H9 (cell line): ENCODE measurements around the gene TK2. TPM values are rescaled to one million over a fixed set of nuclear protein-coding genes. Genes with fewer than 3 reads are reported as not detected.

ENCODE experiments used
- DNase-seq: peaks from one replicate; pipeline ENCODE4 v3.0.0-alpha.2; 2017
- H2AFZ ChIP-seq: one replicate; pipeline ENCODE4 v1.6.1; 2013; ENCODE audit warnings: mild to moderate bottlenecking, low read length, control low read depth, moderate library complexity
- H2AK5ac ChIP-seq: 2 replicates; pipeline ENCODE4 v1.6.1; 2013; ENCODE audit warnings: low read length, control low read depth, mixed read lengths; ENCODE audit not compliant: insufficient read length
- H2BK120ac ChIP-seq: one replicate; pipeline ENCODE4 v1.6.1; 2013; ENCODE audit warnings: low read depth, mild to moderate bottlenecking, low read length, control low read depth, inconsistent platforms; ENCODE audit not compliant: poor library complexity, severe bottlenecking
- H2BK12ac ChIP-seq: 2 replicates; pipeline ENCODE4 v1.6.1; 2013; ENCODE audit warnings: low read length, control low read depth, mixed read lengths, low read depth; ENCODE audit not compliant: insufficient read length
- H2BK15ac ChIP-seq: 2 replicates; pipeline ENCODE4 v1.6.1; 2013; ENCODE audit warnings: low read depth, low read length, control low read depth
- H2BK20ac ChIP-seq: one replicate; pipeline ENCODE4 v1.6.1; 2013; ENCODE audit warnings: low read depth, mild to moderate bottlenecking, low read length, control low read depth, inconsistent platforms; ENCODE audit not compliant: poor library complexity, severe bottlenecking
- H2BK5ac ChIP-seq: 2 replicates; pipeline ENCODE4 v1.6.1; 2013; ENCODE audit warnings: low read length, control low read depth, mixed read lengths; ENCODE audit not compliant: insufficient read length
- H3K14ac ChIP-seq: 2 replicates; pipeline ENCODE4 v1.6.1; 2013; ENCODE audit warnings: low read length, control low read depth; ENCODE audit not compliant: insufficient read depth
- H3K18ac ChIP-seq: 2 replicates; pipeline ENCODE4 v1.6.1; 2013; ENCODE audit warnings: low read depth, mild to moderate bottlenecking, mixed read lengths, low read length, control low read depth; ENCODE audit not compliant: insufficient read length
- H3K23ac ChIP-seq: 2 replicates; pipeline ENCODE4 v1.6.1; 2013; ENCODE audit warnings: low read length, control low read depth, mixed read lengths, low read depth; ENCODE audit not compliant: insufficient read length
- H3K23me2 ChIP-seq: 2 replicates; pipeline ENCODE4 v1.6.1; 2013; ENCODE audit warnings: low read depth, mild to moderate bottlenecking, mixed read lengths, low read length, control low read depth; ENCODE audit not compliant: insufficient read length, poor library complexity, severe bottlenecking
- H3K27ac ChIP-seq: 2 replicates; pipeline ENCODE4 v1.5.1; 2013; ENCODE audit warnings: low read length, control low read depth, mixed read lengths, low read depth; ENCODE audit not compliant: insufficient read length
- H3K27me3 ChIP-seq: 2 replicates; pipeline ENCODE4 v1.6.1; 2013; ENCODE audit warnings: low read length, control low read depth, inconsistent platforms; ENCODE audit not compliant: insufficient read depth
- H3K4ac ChIP-seq: 2 replicates; pipeline ENCODE4 v1.6.1; 2013; ENCODE audit warnings: low read depth, mild to moderate bottlenecking, control low read depth, inconsistent platforms, low read length, moderate library complexity
- H3K4me1 ChIP-seq: 2 replicates; pipeline ENCODE4 v1.6.1; 2013; ENCODE audit warnings: low read length, control low read depth, inconsistent platforms; ENCODE audit not compliant: insufficient read depth
- H3K4me2 ChIP-seq: 2 replicates; pipeline ENCODE4 v1.6.1; 2013; ENCODE audit warnings: low read length, control low read depth, mixed read lengths; ENCODE audit not compliant: insufficient read length, insufficient read depth
- H3K56ac ChIP-seq: 2 replicates; pipeline ENCODE4 v1.6.1; 2013; ENCODE audit warnings: low read depth, mild to moderate bottlenecking, mixed read lengths, low read length, control low read depth; ENCODE audit not compliant: insufficient read length
- H3K79me1 ChIP-seq: 2 replicates; pipeline ENCODE4 v1.6.1; 2013; ENCODE audit warnings: low read depth, mild to moderate bottlenecking, moderate library complexity, low read length, control low read depth, inconsistent platforms; ENCODE audit not compliant: insufficient read depth, poor library complexity, severe bottlenecking
- H3K79me2 ChIP-seq: 2 replicates; pipeline ENCODE4 v1.6.1; 2013; ENCODE audit warnings: low read length, control low read depth, inconsistent platforms; ENCODE audit not compliant: insufficient read depth
- H3K9ac ChIP-seq: 2 replicates; pipeline ENCODE4 v1.6.1; 2013; ENCODE audit warnings: low read length, control low read depth, mixed read lengths; ENCODE audit not compliant: insufficient read length; ENCODE audit errors: extremely low read depth
- H3K9me3 ChIP-seq: one replicate; pipeline ENCODE4 v1.6.1; 2013; ENCODE audit warnings: low read depth, low read length, inconsistent platforms; ENCODE audit not compliant: control insufficient read depth
- H3T11ph ChIP-seq: one replicate; pipeline ENCODE4 v1.6.1; 2013; ENCODE audit warnings: mild to moderate bottlenecking, low read length, control low read depth, inconsistent platforms
- H4K20me1 ChIP-seq: one replicate; pipeline ENCODE4 v1.6.1; 2013; ENCODE audit not compliant: control insufficient read depth, insufficient read length, insufficient read depth
- H4K5ac ChIP-seq: 2 replicates; pipeline ENCODE4 v1.6.1; 2013; ENCODE audit warnings: low read depth, mild to moderate bottlenecking, mixed read lengths, low read length, control low read depth; ENCODE audit not compliant: insufficient read length
- H4K8ac ChIP-seq: replicated peaks from 2 replicates; pipeline ENCODE4 v1.6.1; 2013; ENCODE audit warnings: low read length, control low read depth, mixed read lengths, low read depth; ENCODE audit not compliant: insufficient read length
- H4K91ac ChIP-seq: 2 replicates; pipeline ENCODE4 v1.6.1; 2013; ENCODE audit warnings: low read depth, mild to moderate bottlenecking, moderate library complexity, mixed read lengths, low read length, control low read depth; ENCODE audit not compliant: insufficient read length
- H3K27ac Mint-ChIP-seq, 3 experiments: 2 replicates in 2 of 3; 3 replicates in 1 of 3; pipeline ENCODE4 v1.8.0; 2020 to 2021; ENCODE audit warnings: mixed read lengths in 3 of 3, mild to moderate bottlenecking in 1 of 3, moderate library complexity in 1 of 3
- H3K27me3 Mint-ChIP-seq: 2 replicates; pipeline ENCODE4 v1.8.0; 2021; ENCODE audit warnings: low read depth, mild to moderate bottlenecking, moderate library complexity, mixed read lengths
- H3K36me3 Mint-ChIP-seq, 3 experiments: 2 replicates in 2 of 3; 3 replicates in 1 of 3; pipeline ENCODE4 v1.8.0; 2020 to 2021; ENCODE audit warnings: low read depth in 3 of 3, mixed read lengths in 3 of 3; ENCODE audit not compliant: insufficient read depth in 1 of 3
- H3K4me1 Mint-ChIP-seq, 2 experiments: 2 replicates each; pipeline ENCODE4 v1.8.0; 2020; ENCODE audit warnings: mixed read lengths in 2 of 2
- H3K4me3 Mint-ChIP-seq, 2 experiments: 2 replicates in 1 of 2; 3 replicates in 1 of 2; pipeline ENCODE4 v1.8.0; 2020 to 2021; ENCODE audit warnings: mild to moderate bottlenecking in 2 of 2, mixed read lengths in 2 of 2, moderate library complexity in 1 of 2
- H3K9me3 Mint-ChIP-seq, 2 experiments: 2 replicates in 1 of 2; 3 replicates in 1 of 2; pipeline ENCODE4 v1.8.0; 2020; ENCODE audit warnings: mild to moderate bottlenecking in 2 of 2, mixed read lengths in 2 of 2, moderate library complexity in 1 of 2
- WGBS: extraction: QIAGEN DNeasy Blood & Tissue Kit; methylation state at CpG from one replicate; pipeline ENCODE4 v1.1.7; 2013; ENCODE audit warnings: missing lambda C conversion rate, low lambda C conversion rate, mixed read lengths; ENCODE audit not compliant: insufficient read length; ENCODE audit errors: extremely low coverage; 5-methylcytosine and 5-hydroxymethylcytosine counted together
- total RNA-seq: library from RNA; stranded (reverse); gene quantifications from 2 replicates; pipeline ENCODE4 v1.2.1, GENCODE V29; 2021
- TF ChIP-seq, protein P1 (sequence below): fragments of 200-600 bp; sonication (generic); conservative IDR thresholded peaks from 3 replicates; pipeline ENCODE4 v1.8.0; 2021; ENCODE audit warnings: antibody characterized with exemption, mild to moderate bottlenecking

Gene TK2
- total RNA-seq, 1 experiment from 2014 or later, result 5.2 TPM

GRCh38 chr16:66485376-66485775 is 64.5 kb downstream of the TK2 start:
- Histone ChIP-seq H3K4ac (no peak overlapping the region), H4K91ac (no peak overlapping the region), H2BK120ac (no peak overlapping the region), H3T11ph (no peak overlapping the region), H3K27me3 (no peaks in the 10 kb centered on the region), H3K9me3 (no peaks in the 10 kb centered on the region), H3K79me1 (no peaks in the 10 kb centered on the region), H3K56ac (no peak overlapping the region), H3K4me1 (no peaks in the 10 kb centered on the region), H3K23ac (no peak overlapping the region), H3K27ac (no peak overlapping the region), H4K8ac (no peak overlapping the region), H3K79me2 (no peaks in the 10 kb centered on the region), H2BK15ac (no peak overlapping the region), H3K23me2 (no peaks in the 10 kb centered on the region), H3K9ac (no peak overlapping the region), H2BK5ac (no peak overlapping the region), H3K14ac (no peak overlapping the region), H2AK5ac (no peak overlapping the region), H3K18ac (no peak overlapping the region), H2AFZ (no peak overlapping the region), H3K4me2 (no peak overlapping the region), H4K5ac (no peak overlapping the region), H2BK12ac (no peak overlapping the region), H2BK20ac (no peak overlapping the region), H4K20me1 (no peaks in the 10 kb centered on the region)
- Mint-ChIP-seq H3K4me1 (peaks cover 11 to 15% of the 10 kb centered on the region in 2 experiments), H3K36me3 (peaks cover 0 to 10% (median 0%) of the 10 kb centered on the region in 3 experiments; a peak in 2 of 7 replicates), H3K27me3 (no peaks in the 10 kb centered on the region; the same call in none of the 2 replicates), H3K27ac (no peak overlapping the region), H3K4me3 (no peak overlapping the region), H3K9me3 (peaks cover 5 to 6% of the 10 kb centered on the region in 2 experiments; a peak in 4 of 5 replicates)
- no CpG with 5 or more reads among the region's 6 CpGs for WGBS
- no peak for DNase-seq
- TF ChIP-seq, protein P1, sequence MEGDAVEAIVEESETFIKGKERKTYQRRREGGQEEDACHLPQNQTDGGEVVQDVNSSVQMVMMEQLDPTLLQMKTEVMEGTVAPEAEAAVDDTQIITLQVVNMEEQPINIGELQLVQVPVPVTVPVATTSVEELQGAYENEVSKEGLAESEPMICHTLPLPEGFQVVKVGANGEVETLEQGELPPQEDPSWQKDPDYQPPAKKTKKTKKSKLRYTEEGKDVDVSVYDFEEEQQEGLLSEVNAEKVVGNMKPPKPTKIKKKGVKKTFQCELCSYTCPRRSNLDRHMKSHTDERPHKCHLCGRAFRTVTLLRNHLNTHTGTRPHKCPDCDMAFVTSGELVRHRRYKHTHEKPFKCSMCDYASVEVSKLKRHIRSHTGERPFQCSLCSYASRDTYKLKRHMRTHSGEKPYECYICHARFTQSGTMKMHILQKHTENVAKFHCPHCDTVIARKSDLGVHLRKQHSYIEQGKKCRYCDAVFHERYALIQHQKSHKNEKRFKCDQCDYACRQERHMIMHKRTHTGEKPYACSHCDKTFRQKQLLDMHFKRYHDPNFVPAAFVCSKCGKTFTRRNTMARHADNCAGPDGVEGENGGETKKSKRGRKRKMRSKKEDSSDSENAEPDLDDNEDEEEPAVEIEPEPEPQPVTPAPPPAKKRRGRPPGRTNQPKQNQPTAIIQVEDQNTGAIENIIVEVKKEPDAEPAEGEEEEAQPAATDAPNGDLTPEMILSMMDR, result no peak
